ENCODE results near the gene UNC13D. TPM values are rescaled to one million over a fixed set of nuclear protein-coding genes. Genes with fewer than 3 reads are reported as not detected.

Gene UNC13D
- total and polyA plus RNA-seq, 9 of the 15 experiments (the other 6 are each of a cell fraction or from before 2014, with no cell fraction given): 0.86 to 244 (median 69.2) TPM

DNA sequence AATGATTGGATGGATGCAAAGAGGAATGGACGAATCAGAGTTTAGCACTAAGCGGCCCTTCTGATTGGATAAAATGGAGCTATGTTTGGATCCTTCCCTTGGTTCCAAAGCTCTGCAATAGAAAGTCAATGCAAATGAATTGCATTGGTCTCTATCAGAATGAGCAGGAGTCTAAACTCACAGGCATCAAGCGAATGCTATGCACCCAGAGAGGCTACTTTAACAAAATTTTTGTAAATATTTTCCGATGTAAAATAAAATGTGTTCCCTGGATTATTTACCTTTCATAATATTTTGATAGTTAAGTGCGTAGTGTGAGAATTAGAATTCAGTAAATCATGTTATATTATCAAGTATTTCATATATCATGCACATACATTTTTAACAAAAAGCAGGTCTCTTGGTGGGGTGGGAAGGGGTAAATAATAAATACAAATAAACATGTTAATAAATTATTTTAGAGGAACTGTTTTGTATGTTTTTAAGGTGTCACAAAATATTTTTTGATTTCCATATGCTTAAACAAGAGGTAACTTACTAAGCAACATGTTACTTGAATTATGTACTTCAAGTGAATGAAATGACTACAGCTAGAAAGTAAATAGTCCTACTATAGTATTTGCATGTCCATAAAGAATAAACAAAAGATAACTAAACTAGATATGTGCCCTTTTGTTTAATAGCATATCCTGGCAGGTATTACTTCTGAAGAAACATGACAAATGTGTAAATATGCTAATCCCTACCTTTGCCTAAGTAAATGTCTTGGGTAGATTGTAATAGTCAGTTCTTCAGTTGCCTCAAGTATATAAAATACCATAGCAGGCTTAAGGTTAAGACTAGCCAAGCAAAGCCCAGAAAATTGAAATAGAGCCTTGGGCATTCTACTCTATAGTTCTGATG, 64.0 kb downstream of the UNC13D start:
- no peak for ATAC-seq
- H3K27me3 ChIP-seq (ENCODE audit: control insufficient read depth in 2 of 2, insufficient read depth in 2 of 2, low read length in 2 of 2): no peaks in the 10 kb centered on the region
- peak overlapping the region; percentile 54; the same call in 2 of the 3 replicates for H3K27ac ChIP-seq (ENCODE audit: extremely low read depth, low read depth, low read length)
- WGBS (ENCODE audit: insufficient coverage, low coverage, missing lambda C conversion rate): 17% methylated on average over 5 of the region's 5 CpGs
- H3K4me3 ChIP-seq: no peak overlapping the region
- peak overlapping the region; percentile 54 for H2AFZ ChIP-seq (ENCODE audit: low read depth, low read length)
- no peaks in the 10 kb centered on the region for H3K9me3 ChIP-seq (replicated peaks; ENCODE audit: control insufficient read depth, insufficient read depth, low read depth, low read length)
- POLR2A ChIA-PET: interaction anchor here (0.6 to 11.1 kb wide), 56 partner anchors 5 to 931 kb away, joined by 3 to 464 read pairs (median 4); partner anchors contain the start of genes ACOX1, EXOC7, FBF1 and GALK1
- in situ Hi-C loops (cut with MboI) (loop anchor here (10.0 kb wide), 1 partner anchor 225 kb away; the partner anchor contains the start of gene CDK3), intact Hi-C loops (cut with micrococcal nuclease) (loop anchor here (5.0 to 10.0 kb wide), 3 partner anchors 67 to 195 kb away; partner anchors contain the start of genes ACOX1, TEN1 and WBP2)
- no peak for FAIRE-seq
- CTCF ChIA-PET (ENCODE audit: low intra/inter-chr PET ratio): no interaction called here
- DNase-seq (ENCODE audit: extremely low read depth in 1 of 4, low spot score in 3 of 4): no peak
- H3K9me1 ChIP-seq (ENCODE audit: control insufficient read depth, insufficient read depth, low read length): no peaks in the 10 kb centered on the region
- peaks cover 13 to 24% of the 10 kb centered on the region in 2 experiments for H3K4me1 ChIP-seq (replicated peaks in 1 of 2; ENCODE audit: control insufficient read depth in 2 of 2, insufficient read depth in 2 of 2, low read length in 2 of 2)
- H3K9ac ChIP-seq (ENCODE audit: insufficient read depth in 1 of 2, low read depth in 2 of 2, low read length in 2 of 2): no peak overlapping the region; a peak in 1 of 4 replicates
- H3K4me2 ChIP-seq (ENCODE audit: insufficient read depth, low read length): peak overlapping the region; percentile 15; the same call in 1 of the 2 replicates
- H3K79me2 ChIP-seq (ENCODE audit: control insufficient read depth, insufficient read depth, low read length): peaks cover 38% of the 10 kb centered on the region
- BruUV-seq (replicated peaks): no TSS peak
- H4K20me1 ChIP-seq (replicated peaks; ENCODE audit: control insufficient read depth, insufficient read depth, low read length): peaks cover 35% of the 10 kb centered on the region
- H3K36me3 ChIP-seq (ENCODE audit: control insufficient read depth, insufficient read depth, low read length): peaks cover 31% of the 10 kb centered on the region
- TF ChIP-seq SMAD3 (CRISPR knock-in tag; conservative IDR thresholded peaks at IDR 0.05) (no peak), WHSC1 (IDR thresholded peaks at IDR 0.05; ENCODE audit: low read length) (no peak), RFX5 (IDR thresholded peaks at IDR 0.05; ENCODE audit: low read depth, low read length) (no peak), ZNF707 (CRISPR knock-in tag; conservative IDR thresholded peaks at IDR 0.05) (no peak), ZNF197 (CRISPR knock-in tag; IDR thresholded peaks at IDR 0.05; ENCODE audit: low read depth) (0 out of 2 replicates have a peak, but pooled peaks have one; percentile 76), GATAD2B (IDR thresholded peaks at IDR 0.05; ENCODE audit: borderline replicate concordance) (0 out of 2 replicates have a peak, but pooled peaks have one; percentile 29), DACH1 (IDR thresholded peaks at IDR 0.05; ENCODE audit: partially characterized antibody) (no peak), HDAC2 (IDR thresholded peaks at IDR 0.05) (no peak), ATF1 (CRISPR knock-in tag; IDR thresholded peaks at IDR 0.05) (no peak), ATF1 (tag; IDR thresholded peaks at IDR 0.05) (peak; percentile 57), BACH1 (tag; IDR thresholded peaks at IDR 0.05) (peak; percentile 87), ZNF668 (CRISPR knock-in tag; IDR thresholded peaks at IDR 0.05) (peak; percentile 49; the same call in 1 of the 2 replicates), NRF1 (conservative IDR thresholded peaks at IDR 0.05 in 1 of 2, IDR thresholded peaks at IDR 0.05 in 1 of 2) (peak; percentile 4 to 61), ZNF780A (CRISPR knock-in tag; IDR thresholded peaks at IDR 0.05) (no peak), HNRNPL (IDR thresholded peaks at IDR 0.05; ENCODE audit: low read depth, low read length) (no peak), ZKSCAN1 (IDR thresholded peaks at IDR 0.05; ENCODE audit: low read depth, low read length) (no peak), MAZ (CRISPR knock-in tag; conservative IDR thresholded peaks at IDR 0.05 in 1 of 2, IDR thresholded peaks at IDR 0.05 in 1 of 2) (no peak)
- TF ChIP-seq, protein P1, sequence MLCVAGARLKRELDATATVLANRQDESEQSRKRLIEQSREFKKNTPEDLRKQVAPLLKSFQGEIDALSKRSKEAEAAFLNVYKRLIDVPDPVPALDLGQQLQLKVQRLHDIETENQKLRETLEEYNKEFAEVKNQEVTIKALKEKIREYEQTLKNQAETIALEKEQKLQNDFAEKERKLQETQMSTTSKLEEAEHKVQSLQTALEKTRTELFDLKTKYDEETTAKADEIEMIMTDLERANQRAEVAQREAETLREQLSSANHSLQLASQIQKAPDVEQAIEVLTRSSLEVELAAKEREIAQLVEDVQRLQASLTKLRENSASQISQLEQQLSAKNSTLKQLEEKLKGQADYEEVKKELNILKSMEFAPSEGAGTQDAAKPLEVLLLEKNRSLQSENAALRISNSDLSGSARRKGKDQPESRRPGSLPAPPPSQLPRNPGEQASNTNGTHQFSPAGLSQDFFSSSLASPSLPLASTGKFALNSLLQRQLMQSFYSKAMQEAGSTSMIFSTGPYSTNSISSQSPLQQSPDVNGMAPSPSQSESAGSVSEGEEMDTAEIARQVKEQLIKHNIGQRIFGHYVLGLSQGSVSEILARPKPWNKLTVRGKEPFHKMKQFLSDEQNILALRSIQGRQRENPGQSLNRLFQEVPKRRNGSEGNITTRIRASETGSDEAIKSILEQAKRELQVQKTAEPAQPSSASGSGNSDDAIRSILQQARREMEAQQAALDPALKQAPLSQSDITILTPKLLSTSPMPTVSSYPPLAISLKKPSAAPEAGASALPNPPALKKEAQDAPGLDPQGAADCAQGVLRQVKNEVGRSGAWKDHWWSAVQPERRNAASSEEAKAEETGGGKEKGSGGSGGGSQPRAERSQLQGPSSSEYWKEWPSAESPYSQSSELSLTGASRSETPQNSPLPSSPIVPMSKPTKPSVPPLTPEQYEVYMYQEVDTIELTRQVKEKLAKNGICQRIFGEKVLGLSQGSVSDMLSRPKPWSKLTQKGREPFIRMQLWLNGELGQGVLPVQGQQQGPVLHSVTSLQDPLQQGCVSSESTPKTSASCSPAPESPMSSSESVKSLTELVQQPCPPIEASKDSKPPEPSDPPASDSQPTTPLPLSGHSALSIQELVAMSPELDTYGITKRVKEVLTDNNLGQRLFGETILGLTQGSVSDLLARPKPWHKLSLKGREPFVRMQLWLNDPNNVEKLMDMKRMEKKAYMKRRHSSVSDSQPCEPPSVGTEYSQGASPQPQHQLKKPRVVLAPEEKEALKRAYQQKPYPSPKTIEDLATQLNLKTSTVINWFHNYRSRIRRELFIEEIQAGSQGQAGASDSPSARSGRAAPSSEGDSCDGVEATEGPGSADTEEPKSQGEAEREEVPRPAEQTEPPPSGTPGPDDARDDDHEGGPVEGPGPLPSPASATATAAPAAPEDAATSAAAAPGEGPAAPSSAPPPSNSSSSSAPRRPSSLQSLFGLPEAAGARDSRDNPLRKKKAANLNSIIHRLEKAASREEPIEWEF (CRISPR knock-in tag; IDR thresholded peaks at IDR 0.05): peak; percentile 64; the same call in 1 of the 2 replicates
